HG02885 (cell line): ENCODE data around the gene ILK.

Experiments used
- ATAC-seq: cut with Tn5 transposase; IDR thresholded peaks from one replicate; pipeline ENCODE4 v1.9.1; 2021; ENCODE audit warnings: mild to moderate bottlenecking; ENCODE audit not compliant: unreplicated experiment, poor library complexity

ILK gene

DNA sequence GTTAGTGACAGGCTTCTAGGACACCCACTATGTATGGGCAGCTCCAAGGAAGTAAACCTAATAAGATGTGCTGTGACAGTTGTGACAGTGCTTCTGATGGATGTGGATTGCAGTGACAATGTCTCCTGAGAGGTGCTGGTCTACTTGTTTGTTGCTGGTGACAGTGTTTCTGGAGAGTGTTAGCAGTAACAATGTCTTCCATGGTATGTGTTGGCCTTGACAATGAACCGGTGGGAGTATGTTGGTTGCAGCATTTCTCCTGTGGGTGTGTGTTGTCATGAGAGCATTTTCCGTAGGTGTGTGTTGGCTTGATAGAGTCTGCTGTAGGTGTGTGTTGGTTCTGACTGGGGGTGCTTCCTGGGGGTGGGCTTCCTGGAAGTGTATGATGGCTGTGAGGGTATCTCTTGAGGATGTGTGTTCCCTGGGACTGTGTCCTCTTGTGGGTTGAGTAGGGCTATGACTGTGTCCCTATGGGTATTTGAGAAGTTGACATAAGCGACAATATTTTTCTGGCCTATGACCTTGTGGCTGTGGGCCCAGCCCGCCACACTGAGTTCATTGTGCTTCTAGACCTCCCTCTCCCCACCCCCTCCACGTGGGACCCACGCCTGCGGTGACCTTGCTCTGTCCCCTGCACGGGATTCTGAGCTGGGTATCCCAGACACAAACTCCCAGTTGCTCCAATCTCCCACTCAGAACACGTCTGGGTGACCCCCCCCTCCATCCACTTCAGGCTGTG, 50.9 kb downstream of the ILK start:
- no peak for ATAC-seq

DNA sequence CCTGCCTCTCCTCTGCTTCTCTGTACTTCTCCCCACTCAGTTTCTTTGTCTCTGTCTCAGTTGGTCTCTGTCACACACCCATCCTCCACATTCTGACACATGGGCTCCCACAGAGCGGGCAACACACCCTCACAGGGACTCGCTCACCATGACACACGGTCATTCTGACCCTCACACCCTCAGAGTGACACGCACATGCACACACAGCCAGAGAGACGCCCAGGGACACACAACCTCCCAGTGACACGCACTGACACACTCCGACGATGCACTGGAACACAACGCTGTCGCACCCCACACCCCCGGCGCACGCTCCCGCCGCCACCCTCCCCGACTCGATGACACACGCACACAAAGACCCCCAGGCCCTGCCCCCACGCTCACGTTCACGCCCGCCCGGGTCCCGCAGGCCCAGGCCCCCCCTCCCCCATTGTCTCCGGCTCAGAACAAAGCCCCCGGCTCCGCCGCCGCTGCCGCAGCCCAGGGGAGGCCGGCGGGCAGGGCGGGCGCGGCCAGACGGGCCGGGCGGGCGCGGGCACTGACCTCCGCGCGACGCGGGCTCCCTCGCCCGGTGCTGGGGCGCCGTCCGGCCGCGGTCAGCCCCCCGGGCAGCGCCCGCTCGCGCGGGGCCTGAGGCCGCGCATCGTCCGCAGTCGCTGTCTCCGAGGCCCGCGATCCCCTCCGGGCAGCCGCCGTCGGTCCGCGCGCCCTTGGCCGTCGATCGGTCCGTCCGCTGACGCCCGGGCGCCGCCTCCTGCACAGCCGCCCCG, 51.6 kb downstream of the ILK start:
- ATAC-seq = no peak

GRCh38 chr11:6655790-6656583, 52.4 kb downstream of the ILK start, which contains the start of gene DCHS1:
Gene DCHS1, minus strand, starts transcription at chr11:6655809. Its CDS starts 14,196 bp downstream, at chr11:6641613.
- no peak for ATAC-seq

- ATAC-seq = no peak
Measured at GRCh38 chr11:6656584-6656915, 53.0 kb downstream of the ILK start.

DNA sequence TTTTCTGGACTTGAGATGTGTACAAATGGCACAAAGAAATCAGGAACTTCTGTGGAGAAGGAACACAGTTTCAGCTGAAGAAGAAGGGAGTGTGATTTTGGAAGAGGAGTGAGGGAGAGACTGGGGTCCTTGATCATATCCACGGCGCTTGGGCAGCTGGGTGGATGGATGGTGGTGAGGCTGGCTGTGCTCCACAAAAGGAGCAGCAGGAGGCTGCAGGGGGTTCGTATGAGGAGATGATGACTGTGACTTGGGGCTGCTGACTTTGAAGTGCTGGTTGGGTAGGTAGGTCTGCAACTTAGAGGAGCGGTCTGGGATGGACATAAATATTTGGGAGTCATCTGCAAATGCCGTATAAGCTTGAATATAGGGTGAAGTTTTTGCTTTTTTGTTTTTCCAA, 53.4 kb downstream of the ILK start:
- no peak for ATAC-seq

- ATAC-seq = no peak
Measured at GRCh38 chr11:6657346-6657745, 53.8 kb downstream of the ILK start.

- ATAC-seq = no peak
Measured at GRCh38 chr11:6658647-6659046, 55.1 kb downstream of the ILK start.
